Subcutaneous adipose tissue (tissue), 4 donors: Measurements from ENCODE around the gene SF3B4. TPM values are rescaled to one million over a fixed set of nuclear protein-coding genes. Genes with fewer than 3 reads are reported as not detected.

ENCODE experiments used
- total RNA-seq, 4 donors: library from RNA; depleted of rRNA; stranded (reverse); fragments of >200 nt; gene quantifications; one replicate each; pipeline ENCODE4 v1.1.0, GENCODE V29; 2016
- TF ChIP-seq, protein P1 (sequence below): fragments of 450-650 bp; IDR thresholded peaks from one replicate; pipeline ENCODE4 v1.5.1; 2016; ENCODE audit warnings: low read depth, mild to moderate bottlenecking, control low read depth, antibody characterized with exemption, moderate library complexity

The SF3B4 gene
- total RNA-seq, 4 donors from 2014 or later = 6.4 to 20.5 (median 7.8) TPM

DNA sequence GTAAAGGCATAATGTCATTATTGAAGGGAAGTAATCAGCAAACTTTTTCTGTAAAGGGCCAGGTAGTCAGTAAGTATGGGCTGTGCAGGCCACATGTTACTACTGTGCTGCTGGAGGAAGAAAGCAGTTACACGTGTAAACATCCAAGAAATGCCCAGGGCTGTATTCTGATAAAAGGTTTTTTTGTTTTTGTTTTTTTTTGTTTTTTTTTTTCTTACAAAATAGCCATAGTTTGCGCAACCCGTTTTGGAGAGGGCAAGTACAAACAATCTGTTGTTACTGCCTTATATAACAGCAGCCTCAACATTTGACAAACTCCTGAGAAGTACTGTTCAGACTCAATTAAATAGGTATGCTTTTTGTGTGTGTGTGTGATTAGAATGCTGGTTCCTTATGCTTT lies 35.8 kb upstream of the SF3B4 start:
- TF ChIP-seq, protein P1, sequence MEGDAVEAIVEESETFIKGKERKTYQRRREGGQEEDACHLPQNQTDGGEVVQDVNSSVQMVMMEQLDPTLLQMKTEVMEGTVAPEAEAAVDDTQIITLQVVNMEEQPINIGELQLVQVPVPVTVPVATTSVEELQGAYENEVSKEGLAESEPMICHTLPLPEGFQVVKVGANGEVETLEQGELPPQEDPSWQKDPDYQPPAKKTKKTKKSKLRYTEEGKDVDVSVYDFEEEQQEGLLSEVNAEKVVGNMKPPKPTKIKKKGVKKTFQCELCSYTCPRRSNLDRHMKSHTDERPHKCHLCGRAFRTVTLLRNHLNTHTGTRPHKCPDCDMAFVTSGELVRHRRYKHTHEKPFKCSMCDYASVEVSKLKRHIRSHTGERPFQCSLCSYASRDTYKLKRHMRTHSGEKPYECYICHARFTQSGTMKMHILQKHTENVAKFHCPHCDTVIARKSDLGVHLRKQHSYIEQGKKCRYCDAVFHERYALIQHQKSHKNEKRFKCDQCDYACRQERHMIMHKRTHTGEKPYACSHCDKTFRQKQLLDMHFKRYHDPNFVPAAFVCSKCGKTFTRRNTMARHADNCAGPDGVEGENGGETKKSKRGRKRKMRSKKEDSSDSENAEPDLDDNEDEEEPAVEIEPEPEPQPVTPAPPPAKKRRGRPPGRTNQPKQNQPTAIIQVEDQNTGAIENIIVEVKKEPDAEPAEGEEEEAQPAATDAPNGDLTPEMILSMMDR = no peak

DNA sequence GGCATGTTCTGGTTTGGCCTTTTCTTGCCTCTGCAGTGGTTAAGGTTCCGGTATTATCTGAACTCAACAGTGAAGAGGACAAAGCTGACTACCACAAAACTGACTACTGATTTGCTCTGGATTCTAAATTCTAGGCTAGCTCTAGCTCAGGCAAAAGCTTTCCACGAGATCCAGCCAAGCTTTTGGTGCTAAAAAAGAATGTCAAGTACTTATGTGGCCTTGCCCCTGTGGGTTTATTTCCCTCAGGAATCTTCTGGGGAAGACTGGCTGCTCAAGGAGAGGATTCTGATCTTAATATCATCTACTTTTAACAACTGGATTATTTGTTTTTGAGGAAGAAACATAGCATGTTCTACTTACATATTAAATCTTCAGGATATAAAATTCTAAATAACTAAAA lies 35.1 kb upstream of the SF3B4 start:
- TF ChIP-seq, protein P1 = no peak

DNA sequence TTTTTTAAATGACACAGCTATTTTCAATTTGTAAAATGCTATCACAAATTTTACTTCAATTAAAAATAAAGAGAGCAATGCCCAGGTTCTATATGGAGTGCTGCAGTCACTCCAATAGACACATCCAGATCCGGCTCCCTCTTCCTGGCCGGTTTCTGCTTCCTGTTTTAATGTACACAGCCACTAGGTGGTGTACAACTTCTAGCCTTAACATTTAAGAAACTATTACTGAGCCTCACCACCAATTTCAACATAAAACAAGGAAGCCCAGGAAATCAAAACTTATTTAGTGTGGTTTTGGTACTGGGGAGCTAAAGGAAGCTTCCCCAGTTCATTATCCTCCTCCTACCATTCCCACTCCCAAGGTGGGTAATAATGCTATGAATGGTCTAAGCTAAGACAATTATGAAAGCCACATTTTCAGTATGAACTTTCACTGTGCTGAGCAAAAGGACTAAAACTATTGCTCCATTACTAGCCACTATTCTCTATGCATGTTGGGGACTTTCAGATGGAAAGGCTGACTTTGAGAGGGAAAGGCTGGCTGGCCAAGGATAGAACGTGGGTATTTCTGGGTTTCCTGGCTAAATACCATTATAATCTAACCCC lies 34.5 kb upstream of the SF3B4 start:
- TF ChIP-seq, protein P1 = no peak

DNA sequence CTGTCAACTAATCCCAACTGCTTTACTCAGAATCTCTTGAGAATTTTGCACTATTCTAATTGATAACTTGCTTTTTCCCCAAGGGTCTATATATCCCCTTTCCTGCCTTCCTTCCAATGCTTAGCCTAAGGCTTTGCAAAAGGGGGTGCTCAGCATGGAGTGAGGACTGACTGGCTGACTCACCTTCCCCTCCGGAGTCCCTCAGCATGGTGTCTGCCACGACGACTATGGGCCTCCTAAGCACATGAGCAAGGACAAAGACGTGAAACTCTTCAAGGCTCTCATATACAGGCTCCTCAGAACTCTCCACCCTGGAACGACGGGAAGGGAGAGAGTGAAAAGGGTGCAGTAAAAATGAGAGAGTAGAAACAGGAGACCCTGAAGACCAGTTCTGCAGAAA lies 22.3 kb upstream of the SF3B4 start:
- TF ChIP-seq, protein P1 = no peak

DNA sequence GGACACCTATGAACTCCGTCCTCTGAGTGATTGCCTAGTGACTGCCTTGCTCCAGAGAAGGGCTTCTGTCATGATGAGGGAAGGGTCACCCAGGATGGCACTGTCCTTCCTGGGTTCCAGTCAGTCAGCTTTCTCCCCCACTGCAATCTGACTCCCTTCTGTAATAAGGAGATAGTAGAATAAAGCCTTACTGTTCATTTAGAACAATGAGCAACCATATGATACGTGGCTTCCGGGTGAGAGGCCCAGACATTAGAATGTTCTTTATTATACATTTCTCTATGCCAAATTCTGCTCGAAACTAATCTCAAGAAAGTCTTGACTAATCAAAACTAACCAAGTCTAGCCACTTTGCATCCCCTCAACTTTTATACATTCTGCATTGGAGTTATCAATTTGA lies 17.6 kb upstream of the SF3B4 start:
- TF ChIP-seq, protein P1 = no peak

DNA sequence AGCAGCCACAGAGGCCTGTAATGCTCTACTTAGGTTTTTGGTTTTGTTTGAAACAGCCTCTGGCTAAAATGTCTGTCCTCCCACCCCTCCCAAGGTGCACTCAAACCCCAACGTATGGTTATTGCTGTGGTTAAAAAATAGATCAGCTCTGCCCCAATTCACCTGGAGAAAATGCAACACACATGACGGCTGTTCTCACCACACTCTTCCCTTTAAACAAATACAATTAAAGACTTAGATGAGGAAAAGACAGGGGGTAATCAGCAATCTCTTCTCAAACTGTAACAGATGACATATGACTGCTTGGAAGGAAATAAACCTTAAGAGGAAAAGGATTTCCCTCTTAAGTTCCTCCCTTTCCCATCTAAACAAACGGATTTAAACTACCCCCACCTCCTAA lies 15.3 kb upstream of the SF3B4 start:
- TF ChIP-seq, protein P1 = no peak

DNA sequence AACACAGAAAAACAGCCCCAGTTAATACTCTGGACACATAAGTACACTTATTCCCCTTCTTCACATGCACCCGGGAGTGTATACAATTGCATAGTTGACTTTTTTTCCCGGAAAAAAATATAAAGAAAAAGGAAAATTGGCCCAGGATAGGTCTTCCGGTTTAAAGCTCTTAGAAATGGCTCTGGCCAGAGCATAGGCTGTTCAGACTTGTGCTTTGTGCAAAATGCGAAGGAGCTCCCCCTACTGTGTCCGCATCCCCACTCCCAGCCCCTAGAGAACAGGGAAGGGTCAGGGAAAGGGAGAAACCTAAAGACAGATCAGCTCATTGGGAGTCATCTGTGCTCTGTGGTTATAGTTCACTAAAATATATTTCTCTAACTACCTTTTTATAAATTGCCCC lies 14.6 kb upstream of the SF3B4 start:
- TF ChIP-seq, protein P1 = no peak
